ENCODE data around the gene MED31.
"Not testable (repeated sequence)": the region's sequence is repeated elsewhere in the genome, so short reads cannot be mapped to it uniquely, and the experiment has no call there.

Gene MED31

GRCh38 chr17:6655732-6656361, 4.4 kb upstream of the MED31 start:
- DNase-seq (ENCODE audit: low read depth in 2 of 2): not testable (repeated sequence)

DNA sequence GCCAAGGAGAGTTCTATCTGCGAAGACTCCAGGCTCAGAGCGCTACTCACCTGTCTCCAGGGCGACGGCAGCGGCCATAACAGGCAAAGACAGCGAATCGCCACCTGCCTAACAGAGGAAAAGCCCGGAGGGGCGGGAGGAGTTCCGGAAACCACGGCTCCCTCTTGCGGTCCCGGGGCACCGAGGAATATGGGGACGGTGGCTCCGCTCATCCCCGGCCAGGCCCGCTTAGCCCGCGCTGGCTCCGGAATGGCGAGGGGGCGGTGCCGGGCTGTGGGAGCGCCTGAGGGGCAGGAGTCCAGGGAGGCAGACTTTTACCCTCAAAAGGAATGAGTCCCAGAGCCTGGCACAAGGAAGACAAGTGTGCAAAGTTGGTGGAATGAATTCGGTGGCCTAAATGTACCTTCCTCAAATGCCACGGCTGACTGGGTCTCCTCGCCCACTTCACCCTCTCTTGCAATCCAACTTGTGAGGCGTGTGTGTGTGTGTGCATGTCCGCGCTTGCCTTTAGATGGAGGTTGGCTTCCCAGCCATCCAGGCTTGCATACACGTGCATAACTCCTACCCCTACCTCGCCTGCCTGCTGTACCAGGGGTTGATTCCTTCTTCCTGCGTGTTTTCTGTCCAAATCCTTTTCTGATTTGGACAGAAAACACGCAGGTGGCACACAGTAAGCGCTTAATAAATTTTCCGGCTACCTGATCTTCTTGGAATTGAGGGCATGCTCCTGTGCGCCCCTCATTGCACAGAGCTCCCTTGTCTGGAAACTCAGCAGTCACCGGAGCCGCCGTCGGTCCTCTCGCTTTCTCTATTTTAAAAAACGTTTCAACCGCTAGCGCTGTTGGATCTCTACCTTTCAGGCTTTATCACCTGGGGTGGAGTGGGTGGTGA, 3.7 kb upstream of the MED31 start:
- no peak for DNase-seq (ENCODE audit: low read depth in 2 of 2)

DNA sequence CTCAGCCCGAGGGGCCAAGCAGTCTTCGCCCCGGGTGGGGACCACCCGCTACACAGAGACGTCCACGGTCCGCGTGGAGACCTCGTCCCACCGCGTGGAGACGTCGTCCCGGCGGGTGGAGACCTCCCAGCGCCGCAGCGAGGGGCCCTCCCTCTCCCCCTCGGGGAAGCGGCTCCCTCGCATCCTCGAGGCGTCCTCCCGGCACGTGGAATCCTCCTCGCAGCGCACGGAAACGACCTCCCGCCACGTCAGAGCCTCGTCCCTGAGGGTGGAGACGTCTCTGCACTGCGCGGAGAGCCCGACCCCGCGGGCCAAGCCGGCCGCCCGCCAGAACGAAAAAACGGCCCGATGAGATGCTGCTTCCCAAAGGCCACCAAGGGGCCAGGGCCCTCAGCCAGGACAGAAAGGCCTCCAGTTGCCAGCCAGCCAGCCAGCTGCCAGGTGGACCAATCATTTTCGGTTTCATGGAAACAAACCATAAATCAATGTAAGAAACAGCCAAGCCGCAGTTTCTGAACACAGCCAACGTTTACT, 581 bp upstream of the MED31 start:
- no peak for DNase-seq (ENCODE audit: low read depth in 2 of 2)

GRCh38 chr17:6648181-6648580, 3.2 kb downstream of the MED31 start:
- no peak for DNase-seq (ENCODE audit: low read depth in 2 of 2)

DNA sequence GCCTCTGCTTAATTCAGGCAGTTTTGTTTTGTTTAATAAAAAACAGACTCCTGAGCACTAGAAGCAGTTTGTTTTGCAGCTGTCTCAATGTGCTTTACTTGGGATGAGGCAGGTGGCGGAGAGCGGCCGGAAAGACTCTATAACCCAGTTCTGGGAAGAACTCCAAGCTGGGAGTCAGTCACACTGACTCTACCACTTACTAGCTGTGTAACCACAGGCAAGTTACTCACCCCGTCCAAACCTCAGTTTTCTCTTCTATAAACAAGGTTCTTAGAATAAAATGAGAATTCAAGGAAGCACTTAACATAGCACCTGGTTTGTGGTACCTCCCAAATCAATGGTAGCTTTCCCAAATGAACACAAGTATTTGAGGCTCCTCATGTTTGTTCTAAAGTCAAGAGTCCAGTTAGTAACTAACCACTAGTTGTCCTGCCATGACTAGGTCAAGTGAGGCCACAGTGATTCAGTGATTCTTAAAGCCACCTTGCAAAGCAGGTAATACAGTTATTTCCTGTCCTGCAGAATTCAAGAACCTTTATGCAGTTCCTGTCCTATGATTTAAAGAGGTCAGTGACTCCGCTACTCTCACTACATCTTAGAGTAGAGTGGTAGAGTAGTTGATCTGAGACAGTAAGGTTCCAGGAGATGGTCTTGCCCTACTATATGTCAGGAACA, 7.8 kb downstream of the MED31 start:
- no peak for DNase-seq (ENCODE audit: low read depth in 2 of 2)

DNA sequence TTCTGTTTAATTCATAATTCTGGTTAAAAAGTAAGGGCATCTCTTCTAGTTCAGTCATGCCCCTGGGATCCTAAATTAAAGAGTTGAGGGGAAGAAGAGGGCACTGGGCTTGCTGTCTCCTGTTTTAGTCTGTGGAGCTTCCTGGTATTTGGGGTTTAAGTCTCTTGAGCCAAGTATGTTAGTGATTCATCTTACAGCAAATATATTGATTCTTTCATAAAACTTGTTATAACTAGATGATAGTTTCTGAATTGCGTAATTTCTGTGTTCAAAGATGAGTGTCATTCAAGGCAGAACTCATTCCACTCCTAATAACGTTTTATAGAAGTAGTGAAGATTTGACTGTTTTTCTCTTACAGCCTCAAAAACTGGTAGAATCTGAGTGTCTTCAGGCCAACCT, 8.8 kb downstream of the MED31 start:
- no peak for DNase-seq (ENCODE audit: low read depth in 2 of 2)

- no peak for DNase-seq (ENCODE audit: low read depth in 2 of 2)
Measured at GRCh38 chr17:6641247-6641863, 10.1 kb downstream of the MED31 start.

GRCh38 chr17:6640536-6641246, 10.7 kb downstream of the MED31 start, which contains the start of the genes KIAA0753 and TXNDC17:
Gene KIAA0753 (minus strand): TSS chr17:6640711. CDS start chr17:6635103, 5,608 bp downstream.
Gene TXNDC17 (plus strand): TSS chr17:6641060. CDS start chr17:6641083, 23 bp downstream.
- DNase-seq (ENCODE audit: low read depth in 2 of 2): peak; percentile 78 to 83

DNA sequence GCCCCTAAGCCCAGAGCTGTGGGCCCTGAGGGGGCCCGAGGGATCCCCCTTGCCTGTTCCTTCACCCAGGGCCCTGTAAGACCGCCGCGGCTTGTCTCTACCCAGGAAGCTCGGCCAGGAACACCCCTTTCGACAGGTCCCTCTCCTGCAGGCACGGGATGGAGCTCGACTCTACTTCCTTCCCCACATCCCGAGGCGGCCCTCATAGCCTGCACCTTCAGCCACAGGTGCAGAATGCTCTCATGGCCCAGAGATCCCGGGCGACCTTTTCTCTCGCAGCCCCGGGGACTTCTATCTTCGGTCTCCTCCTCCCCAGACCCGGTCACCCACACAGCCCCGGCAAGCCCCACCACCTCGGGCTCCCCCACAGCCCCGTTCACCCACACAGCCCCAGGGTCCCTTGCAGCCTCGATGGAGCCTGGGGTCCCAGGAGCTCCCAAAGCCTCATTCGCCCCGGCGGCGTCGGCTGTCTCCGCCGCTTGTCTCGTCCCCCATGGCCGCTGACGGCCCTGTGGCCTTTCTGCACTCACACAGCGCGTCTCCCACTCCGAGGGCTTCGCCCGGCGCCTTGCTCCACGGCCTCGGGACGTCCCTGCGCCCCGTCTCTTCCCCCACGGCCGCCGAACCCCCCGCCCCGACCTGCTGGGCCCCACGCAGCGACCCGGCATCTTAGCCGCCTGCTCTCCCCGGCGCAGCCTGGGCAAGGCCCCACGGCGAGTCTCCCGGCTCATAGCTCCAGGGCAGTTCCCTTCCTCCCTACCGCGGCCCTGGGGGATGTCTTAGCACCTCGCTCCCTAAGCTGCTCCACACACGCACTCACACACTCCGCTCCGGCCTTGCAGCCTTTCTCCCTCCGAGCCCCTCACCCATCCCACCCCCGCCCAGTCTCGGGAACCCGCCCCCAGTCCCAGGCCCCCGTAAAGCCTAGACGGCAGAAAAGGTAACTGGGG, 11.5 kb downstream of the MED31 start:
- DNase-seq (ENCODE audit: low read depth in 2 of 2): no peak

DNA sequence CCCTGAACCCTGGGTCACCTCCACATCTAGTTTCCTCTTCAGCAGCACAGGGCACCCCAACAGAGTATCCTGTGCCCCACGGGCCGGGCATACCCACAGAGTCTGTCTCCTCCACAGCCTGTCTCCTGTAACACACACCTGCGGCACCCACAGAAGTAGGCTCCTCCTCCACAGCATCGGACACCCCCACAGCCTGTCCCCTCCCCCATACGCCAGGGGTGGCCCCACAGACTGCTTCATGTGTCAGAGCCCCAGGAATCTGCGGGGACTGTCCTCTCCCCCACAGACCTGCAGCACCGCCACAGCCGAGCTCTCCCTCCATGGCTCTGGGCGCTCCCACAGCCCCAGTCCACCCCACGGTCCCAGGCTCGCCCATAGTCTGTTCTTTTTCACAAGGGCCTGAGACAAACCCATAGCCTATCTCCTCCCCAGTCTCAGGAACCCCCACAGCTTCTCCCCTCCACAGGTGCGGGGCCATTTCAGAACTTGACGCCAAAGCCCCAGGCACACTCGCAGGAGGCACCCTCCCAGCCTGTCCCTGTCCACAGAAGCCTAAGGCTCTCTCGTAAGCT, 12.3 kb downstream of the MED31 start:
- no peak for DNase-seq (ENCODE audit: low read depth in 2 of 2)

DNA sequence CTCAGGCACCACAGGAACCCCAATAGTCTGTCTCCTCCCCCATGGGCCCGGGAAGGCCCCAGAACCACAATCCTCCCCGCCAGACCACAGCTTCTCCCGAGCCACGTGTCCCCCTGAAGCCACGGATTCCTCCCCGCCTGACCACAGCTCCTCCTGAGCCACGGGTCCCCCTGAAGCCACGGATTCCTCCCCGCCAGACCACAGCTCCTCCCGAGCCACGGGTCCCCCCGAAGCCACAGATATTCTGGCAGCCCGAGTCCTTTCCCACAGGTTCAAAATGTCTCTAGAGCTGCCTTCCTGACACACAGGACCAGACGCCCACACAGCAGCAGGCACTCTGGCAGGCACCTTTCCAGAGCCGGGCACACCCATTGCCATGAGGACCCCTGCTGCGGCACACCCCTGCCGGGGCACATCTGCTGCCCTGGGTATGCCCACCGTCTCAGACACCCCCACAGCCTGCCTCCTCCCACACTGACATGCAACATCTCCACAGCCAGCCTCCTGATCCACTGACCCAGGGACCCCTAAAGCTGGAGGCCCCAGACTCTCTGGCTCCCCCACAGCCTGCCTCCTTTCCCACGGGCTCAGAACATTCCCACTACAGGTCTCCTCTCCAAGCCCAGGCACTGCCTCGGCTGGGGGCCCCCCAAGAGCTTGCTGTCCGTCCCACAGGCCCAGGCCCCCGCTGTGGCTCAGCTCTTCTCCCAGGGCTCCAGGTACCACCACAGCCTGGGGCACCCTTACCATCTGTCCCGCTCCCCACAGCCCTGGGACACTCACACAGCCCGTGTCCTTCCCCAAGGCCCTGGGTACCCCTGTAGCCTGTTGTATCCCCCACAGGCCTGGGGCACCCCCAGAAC, 13.1 kb downstream of the MED31 start:
- no peak for DNase-seq (ENCODE audit: low read depth in 2 of 2)

DNA sequence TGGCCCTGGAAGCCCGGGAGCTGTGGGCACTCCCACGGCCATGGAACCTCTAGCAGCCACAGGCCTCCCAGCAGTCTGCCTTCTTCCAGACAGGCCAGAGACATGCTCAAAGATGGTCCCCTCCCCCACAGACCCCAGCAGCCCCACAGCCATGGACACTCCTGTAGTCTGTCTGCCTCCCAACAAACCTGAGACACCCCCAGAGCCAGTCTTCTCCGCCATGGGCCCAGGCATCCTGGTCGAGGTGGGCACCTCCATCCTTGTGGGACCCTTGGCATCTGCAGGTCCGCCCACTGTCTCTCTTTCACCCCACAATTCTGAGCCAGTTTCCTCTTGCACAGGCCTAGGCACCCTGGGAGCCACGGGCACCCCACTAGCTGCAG, 14.0 kb downstream of the MED31 start:
- no peak for DNase-seq (ENCODE audit: low read depth in 2 of 2)

DNA sequence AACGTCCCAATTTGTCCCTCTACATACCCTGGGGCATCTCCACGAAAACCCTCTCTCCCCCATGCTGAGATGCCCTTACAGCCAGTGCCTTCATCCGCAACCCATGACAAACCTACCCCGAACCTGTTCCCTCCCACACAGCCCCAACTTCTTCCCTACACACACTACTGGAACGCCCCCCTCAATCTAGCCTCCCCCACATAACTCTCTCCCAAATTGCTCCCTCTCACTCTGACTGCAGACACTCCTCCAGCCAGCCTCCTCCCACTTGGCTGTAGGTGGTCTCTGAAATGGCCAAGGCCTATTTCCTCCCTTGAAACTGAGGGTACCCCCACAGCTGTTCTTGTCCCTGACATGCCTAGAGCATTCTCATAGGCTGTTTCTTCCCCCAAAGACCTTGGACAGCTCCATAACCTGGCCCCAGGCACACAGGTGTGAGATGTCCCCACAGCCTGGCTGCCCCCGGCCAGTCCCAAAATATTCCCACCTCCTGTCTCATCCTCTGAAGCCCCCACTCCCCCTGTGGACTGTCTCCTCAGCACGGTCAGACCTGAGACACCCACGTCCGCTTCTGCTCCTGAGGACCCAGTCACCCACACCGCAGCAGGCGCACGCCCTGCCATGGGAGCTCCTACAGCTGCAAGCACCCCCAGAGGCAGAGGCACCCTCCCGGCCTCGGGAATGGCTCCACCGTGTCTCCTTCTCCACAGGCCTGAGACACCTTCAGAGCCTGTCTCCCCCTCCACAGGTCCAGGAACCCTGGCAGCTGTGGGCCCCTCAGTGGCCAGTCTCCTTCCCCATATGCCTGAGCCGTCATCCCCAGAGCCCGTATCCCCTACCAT, 14.6 kb downstream of the MED31 start:
- no peak for DNase-seq (ENCODE audit: low read depth in 2 of 2)

- no peak for DNase-seq (ENCODE audit: low read depth in 2 of 2)
Measured at GRCh38 chr17:6636105-6636504, 15.3 kb downstream of the MED31 start.

- DNase-seq (ENCODE audit: low read depth in 2 of 2): no peak
Measured at GRCh38 chr17:6633263-6633662, 18.1 kb downstream of the MED31 start.

- DNase-seq (ENCODE audit: low read depth in 2 of 2): no peak
Measured at GRCh38 chr17:6632530-6632929, 18.9 kb downstream of the MED31 start.

- DNase-seq (ENCODE audit: low read depth in 2 of 2): no peak
Measured at GRCh38 chr17:6630390-6630789, 21.0 kb downstream of the MED31 start.

DNA sequence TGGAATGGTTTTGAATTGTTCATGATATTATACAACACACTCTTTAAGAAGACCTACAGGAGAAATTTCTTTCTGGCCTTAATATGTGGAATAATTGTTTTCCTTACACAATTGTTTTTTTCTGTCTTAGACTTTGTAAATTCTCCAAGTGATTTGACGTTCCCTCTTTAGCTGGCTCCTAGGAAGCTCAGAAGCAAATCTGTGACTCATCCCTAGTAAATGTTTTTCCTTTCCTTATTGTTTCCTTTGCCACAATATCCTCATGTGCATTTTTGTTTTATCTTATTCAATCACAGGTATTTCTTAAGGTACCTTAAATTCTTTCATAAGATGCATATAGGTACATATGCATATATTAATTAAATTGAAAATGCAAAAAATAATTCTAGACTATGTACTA, 24.4 kb downstream of the MED31 start:
- no peak for DNase-seq (ENCODE audit: low read depth in 2 of 2)
